Stomach (tissue), 9 donors: ENCODE measurements around the gene PRLH. TPM values are rescaled to one million over a fixed set of nuclear protein-coding genes. Genes with fewer than 3 reads are reported as not detected.

Source experiments
- DNase-seq, 2 donors: peaks; one replicate each; pipeline versions ENCODE4 v3.0.0 to v3.0.0-alpha.2; 2013 to 2019
- H3K27ac ChIP-seq, 5 donors: fragments of 200-600 bp in 4 of 5; sonication (generic) in 4 of 5; one replicate each; pipeline ENCODE4 v1.5.1; 2013 to 2019; ENCODE audit warnings: mild to moderate bottlenecking in 1 of 5, moderate library complexity in 1 of 5
- H3K27me3 ChIP-seq, 3 donors: fragments of 200-600 bp; sonication (generic); one replicate each; pipeline ENCODE4 v1.5.1; 2017 to 2019; ENCODE audit warnings: mixed run types in 1 of 3
- H3K36me3 ChIP-seq, 4 donors: fragments of 200-600 bp; sonication (generic); 1 replicate in 3 of 4; 2 replicates in 1 of 4; pipeline ENCODE4 v1.5.1; 2016 to 2019
- H3K4me1 ChIP-seq, 4 donors: fragments of 200-600 bp; sonication (generic); one replicate each; pipeline ENCODE4 v1.5.1; 2016 to 2019
- H3K4me3 ChIP-seq, 4 donors: fragments of 200-600 bp; sonication (generic) in 3 of 4; one replicate each; pipeline ENCODE4 v1.5.1; 2016 to 2019; ENCODE audit warnings: mild to moderate bottlenecking in 1 of 4
- H3K9me3 ChIP-seq, 4 donors: fragments of 200-600 bp; sonication (generic); one replicate each; pipeline ENCODE4 v1.5.1; 2016 to 2019
- EP300 ChIP-seq: sonication (generic); formaldehyde crosslinking; IDR thresholded peaks from one replicate; pipeline ENCODE4 v1.6.1; 2017; ENCODE audit warnings: antibody characterized with exemption
- POLR2A ChIP-seq, 4 donors: fragments of 450-650 bp; IDR thresholded peaks; one replicate each; pipeline ENCODE4 v1.6.1; 2016; ENCODE audit warnings: antibody characterized with exemption in 4 of 4, control low read depth in 2 of 4, mild to moderate bottlenecking in 1 of 4, moderate library complexity in 1 of 4
- POLR2AphosphoS5 ChIP-seq, 3 donors: sonication (generic); formaldehyde crosslinking; IDR thresholded peaks; one replicate each; pipeline ENCODE4 v1.6.1; 2016; ENCODE audit warnings: antibody characterized with exemption in 3 of 3
- WGBS, 5 donors: extraction: QIAGEN DNeasy Blood & Tissue Kit in 3 of 5; methylation state at CpG; one replicate each; pipeline versions ENCODE4 v1.1.5 to v1.1.7; 2013 to 2018; 5-methylcytosine and 5-hydroxymethylcytosine counted together
- intact Hi-C: fragments of 100-400 bp; cut with DNase I; formaldehyde crosslinking; loops from one replicate; pipeline ENCODE4 v1.15.1; 2023; ENCODE audit warnings: low total_unique reads
- polyA plus RNA-seq, 3 donors: library from polyadenylated mRNA; stranded (reverse); fragments of 200-250 nt; gene quantifications; one replicate each; pipeline ENCODE4 v1.2.3, GENCODE V29; 2013
- total RNA-seq, 5 donors: library from RNA; depleted of rRNA; stranded (reverse); fragments of >200 nt; gene quantifications; one replicate each; pipeline versions ENCODE4 v1.1.0 to v1.2.3, GENCODE V29; 2014 to 2016
- TF ChIP-seq, protein P1 (sequence below), 7 experiments: fragments of 450-650 bp in 4 of 7; fragments of 200-600 bp in 3 of 7; sonication (generic) in 3 of 7; IDR thresholded peaks; one replicate each; pipeline ENCODE4 v1.5.1; 2016 to 2019; ENCODE audit warnings: antibody characterized with exemption in 7 of 7, control low read depth in 2 of 7, mild to moderate bottlenecking in 1 of 7
- donor health status: healthy with polysubstance abuse.
- donor health status: Bipolar disorder and iron deficiency.
- donor health status: healthy.

PRLH gene
- total and polyA plus RNA-seq, 8 donors: not detected

DNA sequence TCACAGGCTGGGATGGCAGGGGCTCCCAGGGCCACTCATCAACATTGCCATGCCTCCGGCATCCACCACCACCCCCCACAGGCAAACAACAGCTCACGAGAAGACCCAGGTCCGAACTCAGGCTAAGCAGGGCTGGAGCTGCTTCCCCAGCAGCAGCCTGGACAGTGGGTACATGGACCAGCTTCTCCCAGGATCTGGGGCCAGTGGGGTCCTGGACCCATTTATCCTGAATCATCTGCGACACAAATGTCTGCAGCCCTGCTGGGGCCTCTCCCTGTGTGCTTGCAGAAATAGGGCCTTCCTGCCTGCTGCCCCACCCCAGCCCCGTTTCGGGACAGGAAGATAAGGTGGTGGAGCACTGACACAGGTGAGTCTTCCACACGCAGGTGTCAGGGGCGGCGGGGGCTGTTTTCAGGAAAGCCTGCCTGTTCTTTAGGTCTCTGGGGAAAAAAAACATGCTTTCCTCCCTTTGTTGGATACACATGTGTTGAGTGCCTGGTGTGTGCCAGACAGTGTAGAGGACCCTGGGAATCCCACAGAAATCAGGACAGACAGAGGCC, 4.5 kb downstream of the PRLH start:
- no peaks in the 10 kb centered on the region for H3K36me3 ChIP-seq
- H3K27ac ChIP-seq: no peak overlapping the region
- H3K9me3 ChIP-seq: no peaks in the 10 kb centered on the region
- DNase-seq: no peak
- 81 to 92% (median 81%) methylated on average over 7 to 9 of the region's 9 CpGs for WGBS, 5 donors
- TF ChIP-seq, protein P1, sequence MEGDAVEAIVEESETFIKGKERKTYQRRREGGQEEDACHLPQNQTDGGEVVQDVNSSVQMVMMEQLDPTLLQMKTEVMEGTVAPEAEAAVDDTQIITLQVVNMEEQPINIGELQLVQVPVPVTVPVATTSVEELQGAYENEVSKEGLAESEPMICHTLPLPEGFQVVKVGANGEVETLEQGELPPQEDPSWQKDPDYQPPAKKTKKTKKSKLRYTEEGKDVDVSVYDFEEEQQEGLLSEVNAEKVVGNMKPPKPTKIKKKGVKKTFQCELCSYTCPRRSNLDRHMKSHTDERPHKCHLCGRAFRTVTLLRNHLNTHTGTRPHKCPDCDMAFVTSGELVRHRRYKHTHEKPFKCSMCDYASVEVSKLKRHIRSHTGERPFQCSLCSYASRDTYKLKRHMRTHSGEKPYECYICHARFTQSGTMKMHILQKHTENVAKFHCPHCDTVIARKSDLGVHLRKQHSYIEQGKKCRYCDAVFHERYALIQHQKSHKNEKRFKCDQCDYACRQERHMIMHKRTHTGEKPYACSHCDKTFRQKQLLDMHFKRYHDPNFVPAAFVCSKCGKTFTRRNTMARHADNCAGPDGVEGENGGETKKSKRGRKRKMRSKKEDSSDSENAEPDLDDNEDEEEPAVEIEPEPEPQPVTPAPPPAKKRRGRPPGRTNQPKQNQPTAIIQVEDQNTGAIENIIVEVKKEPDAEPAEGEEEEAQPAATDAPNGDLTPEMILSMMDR (IDR thresholded peaks at IDR 0.05): no peak
- TF ChIP-seq EP300: no peak
- TF ChIP-seq POLR2AphosphoS5 (IDR thresholded peaks at IDR 0.05): no peak
- TF ChIP-seq POLR2A (IDR thresholded peaks at IDR 0.05): no peak
- H3K27me3 ChIP-seq: peaks cover 0 to 4% (median 0%) of the 10 kb centered on the region in 3 donors
- H3K4me3 ChIP-seq: no peak overlapping the region
- peaks cover 21 to 34% (median 27%) of the 10 kb centered on the region in 4 donors for H3K4me1 ChIP-seq
- intact Hi-C loops: loop anchor here (5.0 kb wide), 2 partner anchors 59 to 99 kb away; no protein-coding TSS in a partner anchor

DNA sequence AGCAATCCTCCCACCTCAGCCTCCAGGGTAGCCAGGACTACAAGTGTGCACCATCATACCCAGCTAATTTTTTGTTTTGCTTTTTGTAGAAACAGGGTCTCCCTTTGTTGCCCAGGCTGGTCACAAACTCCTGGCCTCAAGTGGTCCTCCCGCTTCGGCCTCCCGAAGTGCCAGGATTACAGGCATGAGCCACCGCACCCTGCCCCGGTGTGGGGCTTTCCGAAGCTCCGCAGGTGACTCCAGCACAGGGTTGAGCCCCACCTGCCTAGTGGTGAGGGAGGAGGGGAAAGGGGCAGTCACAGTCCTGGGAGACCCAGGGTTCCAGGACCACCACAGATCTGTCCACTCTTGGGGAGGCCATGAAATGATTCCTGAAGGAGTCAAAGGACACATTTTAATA, 5.2 kb downstream of the PRLH start:
- Histone ChIP-seq H3K27ac (no peak overlapping the region), H3K4me3 (no peak overlapping the region), H3K9me3 (no peaks in the 10 kb centered on the region), H3K4me1 (peaks cover 21 to 38% (median 29%) of the 10 kb centered on the region in 4 donors), H3K27me3 (peaks cover 0 to 4% (median 0%) of the 10 kb centered on the region in 3 donors), H3K36me3 (peaks cover 0 to 2% (median under 1%) of the 10 kb centered on the region in 4 donors)
- TF ChIP-seq POLR2A (IDR thresholded peaks at IDR 0.05) (no peak), EP300 (no peak), POLR2AphosphoS5 (IDR thresholded peaks at IDR 0.05) (no peak)
- TF ChIP-seq, protein P1 (IDR thresholded peaks at IDR 0.05): no peak
- WGBS, 5 donors: 72 to 97% (median 90%) methylated on average over 6 to 7 of the region's 7 CpGs
- DNase-seq: no peak
- intact Hi-C loops: loop anchor here (5.0 kb wide), 2 partner anchors 59 to 99 kb away; no protein-coding TSS in a partner anchor

DNA sequence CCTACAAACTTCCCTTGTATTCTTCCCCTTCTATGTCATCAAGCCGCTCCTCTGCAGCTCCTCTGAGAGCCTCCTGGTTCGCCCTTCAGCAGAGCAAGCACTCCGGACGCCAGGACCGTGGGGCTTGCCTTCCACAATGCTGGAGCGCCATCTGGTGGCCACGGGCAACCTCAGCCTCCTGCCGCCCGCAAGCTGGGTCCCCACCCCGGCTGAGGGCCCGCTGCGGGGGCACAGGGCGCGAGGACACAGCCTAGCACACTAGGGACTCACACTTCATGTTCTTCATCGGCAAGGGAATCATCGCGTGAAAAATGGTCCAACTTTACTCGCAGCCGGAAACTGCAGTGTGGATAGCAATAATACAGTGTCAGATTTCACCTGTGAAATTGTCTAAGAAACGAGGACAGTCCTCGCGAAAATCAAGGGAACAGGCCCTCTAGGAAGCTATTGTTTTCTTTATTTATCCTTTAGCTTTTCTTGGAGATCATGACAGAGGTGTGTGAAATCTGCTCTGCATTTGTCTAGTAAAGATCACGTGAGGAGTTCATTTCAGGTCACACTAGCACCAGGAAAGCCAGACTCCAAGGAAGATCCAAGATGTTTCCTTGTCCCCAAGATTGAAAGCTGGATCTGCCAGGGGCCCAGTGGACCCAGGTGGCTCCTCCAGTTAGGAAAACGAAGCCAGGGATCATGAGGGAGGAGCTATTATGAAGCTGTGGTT, 5.8 kb downstream of the PRLH start:
- peak overlapping the region in 1 of 5 donors; percentile 0 for H3K27ac ChIP-seq
- intact Hi-C loops: loop anchor here (5.0 kb wide), 2 partner anchors 60 to 100 kb away; no protein-coding TSS in a partner anchor

DNA sequence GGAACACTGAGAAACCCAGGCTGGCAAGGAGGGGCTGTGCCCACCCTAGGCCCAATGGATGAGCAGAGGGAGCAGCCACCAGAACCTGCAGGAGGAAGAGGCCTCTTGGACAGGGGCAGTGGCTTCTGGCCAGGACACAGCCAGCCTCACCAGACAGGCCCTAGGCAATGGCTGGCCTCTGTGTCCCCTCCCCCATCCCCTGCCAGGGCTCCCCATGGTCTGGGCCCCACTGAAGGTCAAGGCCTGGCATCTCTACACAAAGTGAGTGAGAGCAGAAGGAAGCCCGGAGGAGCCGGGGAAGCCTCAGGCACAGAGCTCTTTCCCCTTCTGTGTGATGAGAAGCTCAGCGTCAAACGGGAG, 6.3 kb downstream of the PRLH start:
- peaks cover 21 to 38% (median 29%) of the 10 kb centered on the region in 4 donors for H3K4me1 ChIP-seq
- H3K4me3 ChIP-seq: no peak overlapping the region
- H3K27me3 ChIP-seq: peaks cover 0 to 4% (median 0%) of the 10 kb centered on the region in 3 donors
- no peak overlapping the region for H3K27ac ChIP-seq
- TF ChIP-seq EP300: no peak
- no peak for TF ChIP-seq POLR2AphosphoS5 (IDR thresholded peaks at IDR 0.05)
- TF ChIP-seq, protein P1 (IDR thresholded peaks at IDR 0.05): no peak
- no peak for TF ChIP-seq POLR2A (IDR thresholded peaks at IDR 0.05)
- intact Hi-C loops: loop anchor here (5.0 kb wide), 2 partner anchors 60 to 100 kb away; no protein-coding TSS in a partner anchor
- H3K36me3 ChIP-seq: peaks cover 0 to 14% (median 12%) of the 10 kb centered on the region in 4 donors
- no peak for DNase-seq
- 70 to 77% (median 74%) methylated on average over 4 of the region's 4 CpGs for WGBS, 5 donors
- no peaks in the 10 kb centered on the region for H3K9me3 ChIP-seq

More for the DNA sequence above, 5.8 kb downstream of the PRLH start:
- no peaks in the 10 kb centered on the region for H3K9me3 ChIP-seq
- peak; percentile 92 to 96 for DNase-seq
- H3K27me3 ChIP-seq: peaks cover 0 to 4% (median 0%) of the 10 kb centered on the region in 3 donors
- TF ChIP-seq EP300 (no peak), POLR2AphosphoS5 (IDR thresholded peaks at IDR 0.05) (peak in 1 of 3 donors; percentile 83)
- TF ChIP-seq, protein P1 (IDR thresholded peaks at IDR 0.05): peak in 5 of 7 experiments; percentile 94 to 98 (median 97)
- H3K4me1 ChIP-seq: peaks cover 21 to 38% (median 29%) of the 10 kb centered on the region in 4 donors
- H3K4me3 ChIP-seq: no peak overlapping the region
- 6 to 8% (median 8%) methylated on average over 19 to 24 of the region's 24 CpGs for WGBS, 5 donors
- peaks cover 0 to 8% (median 7%) of the 10 kb centered on the region in 4 donors for H3K36me3 ChIP-seq
